ENCODE measurements around the gene NEDD4L.

The NEDD4L gene

DNA sequence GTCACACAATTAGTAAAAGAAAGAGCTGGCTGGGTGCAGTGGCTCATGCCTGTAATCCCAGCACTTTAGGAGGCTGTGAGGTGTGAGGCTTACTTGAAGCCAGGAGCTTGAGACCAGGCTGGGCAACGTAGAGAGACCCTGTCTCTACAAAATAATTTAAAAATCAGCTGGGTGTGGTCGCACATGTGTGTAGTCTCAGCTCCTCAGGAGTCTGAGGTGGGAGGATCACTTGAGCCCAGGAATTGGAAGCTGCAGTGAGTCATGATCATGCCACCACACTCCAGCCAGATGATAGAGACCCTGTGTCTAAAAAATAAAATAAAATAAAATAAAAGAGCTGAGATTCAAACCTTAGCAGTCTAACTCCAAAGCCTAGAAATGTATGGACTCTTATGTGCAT is 39.0 kb upstream of the NEDD4L start:
- DNase-seq, result no peak
- Histone ChIP-seq H3K36me3 (no peaks in the 10 kb centered on the region), H3K9me3 (no peaks in the 10 kb centered on the region), H3K4me1 (no peaks in the 10 kb centered on the region), H3K27me3 (no peaks in the 10 kb centered on the region), H3K4me3 (ENCODE audit: low read depth, low read length) (no peak overlapping the region)
- TF ChIP-seq, protein P1, sequence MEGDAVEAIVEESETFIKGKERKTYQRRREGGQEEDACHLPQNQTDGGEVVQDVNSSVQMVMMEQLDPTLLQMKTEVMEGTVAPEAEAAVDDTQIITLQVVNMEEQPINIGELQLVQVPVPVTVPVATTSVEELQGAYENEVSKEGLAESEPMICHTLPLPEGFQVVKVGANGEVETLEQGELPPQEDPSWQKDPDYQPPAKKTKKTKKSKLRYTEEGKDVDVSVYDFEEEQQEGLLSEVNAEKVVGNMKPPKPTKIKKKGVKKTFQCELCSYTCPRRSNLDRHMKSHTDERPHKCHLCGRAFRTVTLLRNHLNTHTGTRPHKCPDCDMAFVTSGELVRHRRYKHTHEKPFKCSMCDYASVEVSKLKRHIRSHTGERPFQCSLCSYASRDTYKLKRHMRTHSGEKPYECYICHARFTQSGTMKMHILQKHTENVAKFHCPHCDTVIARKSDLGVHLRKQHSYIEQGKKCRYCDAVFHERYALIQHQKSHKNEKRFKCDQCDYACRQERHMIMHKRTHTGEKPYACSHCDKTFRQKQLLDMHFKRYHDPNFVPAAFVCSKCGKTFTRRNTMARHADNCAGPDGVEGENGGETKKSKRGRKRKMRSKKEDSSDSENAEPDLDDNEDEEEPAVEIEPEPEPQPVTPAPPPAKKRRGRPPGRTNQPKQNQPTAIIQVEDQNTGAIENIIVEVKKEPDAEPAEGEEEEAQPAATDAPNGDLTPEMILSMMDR (IDR thresholded peaks at IDR 0.05; ENCODE audit: low read depth, low read length), result no peak

DNA sequence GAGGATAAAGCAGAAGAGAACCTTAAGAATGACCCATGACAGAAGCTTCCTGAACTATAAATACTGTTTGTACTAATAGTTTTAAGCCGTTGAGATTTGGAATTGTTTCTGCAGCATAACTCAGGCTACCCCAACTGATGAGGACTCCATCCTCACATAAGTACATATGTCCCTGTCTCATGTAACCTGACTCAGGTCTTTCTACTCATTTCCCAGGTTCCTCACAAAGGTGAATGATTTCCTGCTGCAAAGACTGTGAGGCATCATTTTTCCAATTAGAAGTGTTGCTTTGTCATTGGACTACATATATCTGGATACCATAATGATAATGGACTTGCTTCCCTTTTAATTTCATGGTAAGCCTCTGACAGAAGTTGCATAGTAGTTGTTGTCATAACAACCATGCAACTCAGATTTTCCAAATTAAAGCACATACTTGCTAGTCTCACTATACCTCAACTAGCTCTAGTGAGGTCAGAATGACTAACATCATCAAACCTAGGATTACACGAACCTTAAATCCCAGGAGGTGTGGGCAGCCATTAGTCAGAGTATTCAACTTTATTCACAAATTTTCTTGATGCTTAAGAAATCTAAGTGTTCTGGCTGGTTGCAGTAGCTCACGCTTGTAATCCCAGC is 38.0 kb upstream of the NEDD4L start:
- H3K27me3 ChIP-seq, result no peaks in the 10 kb centered on the region
- H3K4me1 ChIP-seq, result no peaks in the 10 kb centered on the region
- TF ChIP-seq, protein P1 (IDR thresholded peaks at IDR 0.05; ENCODE audit: low read depth, low read length), result no peak
- no peaks in the 10 kb centered on the region for H3K9me3 ChIP-seq
- H3K4me3 ChIP-seq (ENCODE audit: low read depth, low read length), result no peak overlapping the region
- no peaks in the 10 kb centered on the region for H3K36me3 ChIP-seq
- no peak for DNase-seq

DNA sequence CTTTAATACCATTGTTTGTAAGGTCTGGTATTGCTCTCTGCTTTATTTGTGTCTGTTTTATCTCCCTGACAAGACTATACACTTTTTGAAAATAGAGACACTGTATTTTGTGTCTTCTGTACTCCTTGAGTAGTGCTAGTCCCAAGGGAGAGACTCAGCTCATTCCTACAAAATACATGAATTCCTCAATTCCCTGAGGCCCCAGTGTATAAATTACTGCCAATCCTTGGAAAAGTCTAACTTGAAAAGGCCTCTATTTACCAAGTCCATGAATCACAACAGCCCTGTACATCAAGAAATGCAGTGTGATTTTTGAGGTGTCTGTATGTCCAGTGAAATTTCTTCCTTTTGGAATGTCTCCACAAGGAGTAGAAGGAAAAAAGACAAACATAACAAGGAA is 34.9 kb upstream of the NEDD4L start:
- no peaks in the 10 kb centered on the region for H3K9me3 ChIP-seq
- H3K36me3 ChIP-seq, result no peaks in the 10 kb centered on the region
- H3K4me3 ChIP-seq (ENCODE audit: low read depth, low read length), result no peak overlapping the region
- TF ChIP-seq, protein P1 (IDR thresholded peaks at IDR 0.05; ENCODE audit: low read depth, low read length), result no peak
- no peaks in the 10 kb centered on the region for H3K27me3 ChIP-seq
- no peak for DNase-seq
- no peaks in the 10 kb centered on the region for H3K4me1 ChIP-seq

DNA sequence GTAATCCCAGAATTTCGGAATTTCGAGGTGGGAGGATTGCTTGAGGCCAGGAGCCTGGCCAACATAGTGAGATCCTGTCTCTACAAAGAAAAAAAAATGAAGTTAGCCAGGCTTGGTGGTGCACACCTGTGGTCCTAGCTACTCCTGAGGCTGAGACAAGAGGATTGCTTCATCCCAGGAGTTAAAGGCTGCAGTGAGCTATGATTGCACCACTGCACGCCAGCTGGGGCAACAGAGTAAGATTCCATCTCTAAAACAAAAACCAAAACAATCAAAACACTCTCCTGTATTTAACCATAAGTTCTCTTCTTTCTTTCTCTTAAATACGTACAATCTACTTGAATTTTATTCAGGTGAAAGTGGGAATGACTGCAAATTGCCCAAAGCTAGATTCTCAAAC is 33.8 kb upstream of the NEDD4L start:
- Histone ChIP-seq H3K27me3 (no peaks in the 10 kb centered on the region), H3K4me3 (ENCODE audit: low read depth, low read length) (no peak overlapping the region), H3K36me3 (no peaks in the 10 kb centered on the region), H3K4me1 (no peaks in the 10 kb centered on the region), H3K9me3 (no peaks in the 10 kb centered on the region)
- TF ChIP-seq, protein P1 (IDR thresholded peaks at IDR 0.05; ENCODE audit: low read depth, low read length), result no peak
- no peak for DNase-seq

DNA sequence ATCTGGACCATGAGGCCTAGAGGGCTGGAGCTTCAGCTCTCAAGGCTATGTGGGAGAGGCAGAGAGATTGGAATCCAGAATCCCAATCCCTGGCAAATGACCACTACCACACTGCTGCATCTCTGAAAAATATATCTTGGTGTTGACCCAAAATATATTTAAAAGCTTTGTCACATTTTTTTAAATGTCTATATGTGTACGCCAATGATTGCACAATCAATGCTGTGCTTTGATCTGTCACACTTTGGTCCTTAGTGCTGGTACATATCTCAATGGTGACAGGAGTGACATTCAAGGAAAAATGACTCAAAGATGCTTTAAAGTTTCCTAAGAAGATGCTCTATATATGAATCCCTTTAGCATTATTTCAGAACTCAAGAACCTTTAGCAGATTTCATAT is 31.7 kb upstream of the NEDD4L start:
- no peaks in the 10 kb centered on the region for H3K27me3 ChIP-seq
- DNase-seq, result no peak
- H3K9me3 ChIP-seq, result no peaks in the 10 kb centered on the region
- no peak overlapping the region for H3K4me3 ChIP-seq (ENCODE audit: low read depth, low read length)
- TF ChIP-seq, protein P1 (IDR thresholded peaks at IDR 0.05; ENCODE audit: low read depth, low read length), result no peak
- no peaks in the 10 kb centered on the region for H3K36me3 ChIP-seq
- H3K4me1 ChIP-seq, result no peaks in the 10 kb centered on the region

DNA sequence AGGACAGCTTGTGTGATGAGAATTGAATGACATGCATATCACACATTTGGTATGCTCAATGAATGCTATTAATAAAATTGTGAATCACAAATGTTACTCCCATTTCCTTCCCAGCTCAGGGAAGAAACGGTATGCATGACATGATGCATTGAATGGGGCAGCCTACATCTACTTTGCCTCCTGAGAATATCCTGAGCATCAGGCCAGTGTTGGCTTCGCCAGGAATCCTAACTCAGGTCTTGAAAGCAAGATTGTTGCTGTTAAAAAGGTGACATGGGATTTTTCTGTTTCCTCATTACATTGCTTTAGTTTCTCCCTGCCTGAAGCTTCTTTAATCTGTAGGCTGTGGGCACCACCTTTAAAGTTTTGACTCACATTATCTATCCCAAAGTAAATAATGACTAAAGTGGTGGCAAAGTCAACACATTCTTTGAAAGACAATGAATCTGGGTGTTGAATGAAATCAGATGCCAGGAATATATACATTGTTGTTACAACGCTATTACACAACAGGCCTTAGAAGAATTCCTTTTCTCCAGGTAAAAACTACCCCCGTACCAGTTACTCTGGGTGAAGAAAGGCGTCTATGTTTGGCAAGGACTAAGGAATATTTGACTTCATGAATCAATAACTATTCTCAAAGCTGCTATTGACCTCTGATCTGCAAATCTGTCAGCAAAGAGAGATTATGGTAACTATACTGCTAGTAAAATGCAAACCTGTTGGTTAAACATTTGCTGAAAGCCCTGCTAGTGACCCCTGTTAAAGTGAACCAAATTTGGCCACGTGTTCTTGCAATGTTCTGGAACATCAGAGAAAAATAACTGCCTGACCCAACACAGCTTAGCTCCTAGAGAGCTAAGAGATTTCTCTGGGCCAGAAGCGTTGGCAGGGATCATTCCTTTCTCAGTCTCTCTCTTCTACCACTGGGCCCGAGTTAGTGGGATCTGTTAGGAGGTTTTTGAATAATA is 30.5 kb upstream of the NEDD4L start:
- H3K36me3 ChIP-seq, result no peaks in the 10 kb centered on the region
- no peaks in the 10 kb centered on the region for H3K27me3 ChIP-seq
- no peaks in the 10 kb centered on the region for H3K9me3 ChIP-seq
- TF ChIP-seq, protein P1 (IDR thresholded peaks at IDR 0.05; ENCODE audit: low read depth, low read length), result no peak
- no peak overlapping the region for H3K4me3 ChIP-seq (ENCODE audit: low read depth, low read length)
- DNase-seq, result no peak
- H3K4me1 ChIP-seq, result no peaks in the 10 kb centered on the region
